ENCODE data around the gene DLGAP1. TPM values are rescaled to one million over a fixed set of nuclear protein-coding genes. Genes with fewer than 3 reads are reported as not detected.

Gene DLGAP1
- total and polyA plus RNA-seq, 2 of the 8 experiments (the other 6 are each of a cell fraction or from before 2014, with no cell fraction given), result 11.8 to 16.9 TPM

DNA sequence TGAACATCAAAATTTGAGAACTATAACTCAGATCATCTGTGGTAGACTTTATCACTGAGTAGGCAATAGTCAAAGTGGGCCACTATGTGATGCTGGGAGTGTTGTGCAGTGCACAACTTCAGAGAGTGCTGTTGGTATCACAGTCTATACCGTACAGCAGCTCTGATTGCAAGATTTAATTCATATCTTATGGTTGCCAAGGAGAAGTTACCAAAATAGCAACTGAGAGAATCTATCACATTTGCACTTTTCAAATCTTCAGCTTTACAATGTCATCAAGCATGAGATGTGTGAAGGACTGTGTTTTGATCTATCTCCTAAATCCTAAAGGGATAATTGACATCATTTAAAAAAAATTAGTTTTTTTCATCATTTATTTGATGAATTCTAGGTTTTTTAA lies 216.1 kb downstream of the DLGAP1 start:
- Histone ChIP-seq H3K4ac (replicated peaks; ENCODE audit: insufficient read length, low read depth, low read length) (no peak overlapping the region), H3K79me1 (ENCODE audit: low read depth, low read length) (no peaks in the 10 kb centered on the region), H4K5ac (ENCODE audit: insufficient read length, low read depth, low read length) (no peak overlapping the region), H4K8ac (ENCODE audit: extremely low read depth, insufficient read depth, low read length) (no peak overlapping the region), H2BK20ac (ENCODE audit: low read length) (no peak overlapping the region), H3K56ac (replicated peaks; ENCODE audit: insufficient read length, low read depth, low read length) (no peak overlapping the region), H3K18ac (ENCODE audit: extremely low read depth, low read length) (no peak overlapping the region), H3K36me3 (ENCODE audit: control insufficient read depth in 2 of 4, insufficient read depth in 4 of 4, low read length in 3 of 4) (no peaks in the 10 kb centered on the region), H3K27ac (ENCODE audit: low read depth, low read length) (no peak overlapping the region), H3K9ac (replicated peaks in 1 of 4; ENCODE audit: extremely low read depth in 1 of 4, low read depth in 3 of 4, low read length in 3 of 4) (no peak overlapping the region), H3K23me2 (ENCODE audit: low read depth, low read length) (no peaks in the 10 kb centered on the region), H3K4me3 (ENCODE audit: extremely low read depth in 1 of 4, insufficient read depth in 2 of 4, low read depth in 3 of 4, low read length in 4 of 4) (no peak overlapping the region), H3K79me2 (ENCODE audit: control insufficient read depth in 1 of 2, insufficient read depth in 2 of 2, low read length in 2 of 2) (no peaks in the 10 kb centered on the region), H2AK5ac (ENCODE audit: low read depth, low read length) (no peak overlapping the region), H3K4me1 (replicated peaks in 1 of 4; ENCODE audit: control insufficient read depth in 3 of 4, insufficient read depth in 4 of 4, low read length in 3 of 4) (peaks cover 4 to 20% (median 19%) of the 10 kb centered on the region in 4 experiments; a peak in 6 of 7 replicates), H2AFZ (ENCODE audit: low read length) (no peak overlapping the region), H4K91ac (replicated peaks; ENCODE audit: insufficient read length, low read length) (no peak overlapping the region), H4K20me1 (replicated peaks in 1 of 2; ENCODE audit: control insufficient read depth in 1 of 2, insufficient read depth in 2 of 2, low read length in 2 of 2) (peaks cover 8 to 10% of the 10 kb centered on the region in 2 experiments), H2BK12ac (ENCODE audit: low read depth, low read length) (no peak overlapping the region), H2BK5ac (ENCODE audit: low read depth, low read length) (no peak overlapping the region), H3K4me2 (ENCODE audit: insufficient read depth in 1 of 2, low read depth in 2 of 2, low read length in 2 of 2) (no peak overlapping the region), H3K14ac (ENCODE audit: insufficient read length) (no peak overlapping the region), H3K27me3 (replicated peaks in 1 of 4; ENCODE audit: control insufficient read depth in 3 of 4, extremely low read depth in 1 of 4, insufficient read depth in 3 of 4, low read length in 3 of 4) (peaks cover 14 to 35% (median 18%) of the 10 kb centered on the region in 4 experiments; a peak in 5 of 7 replicates), H2BK15ac (ENCODE audit: low read length) (no peak overlapping the region), H2BK120ac (replicated peaks; ENCODE audit: low read depth, low read length) (no peak overlapping the region), H3K23ac (ENCODE audit: insufficient read length) (no peak overlapping the region), H3K9me3 (ENCODE audit: insufficient read depth in 2 of 2, low read depth in 1 of 2, low read length in 1 of 2) (no peaks in the 10 kb centered on the region)
- WGBS, 2 experiments (ENCODE audit: extremely low coverage in 1 of 2, insufficient coverage in 1 of 2, insufficient read length in 1 of 2, insufficient replicate concordance in 2 of 2, low coverage in 1 of 2, low lambda C conversion rate in 2 of 2, missing lambda C conversion rate in 1 of 2), result 79% methylated on average over 1 of the region's 1 CpG; no CpG with 5 or more reads in 1 of the 2 experiments
- TF ChIP-seq RBBP5 (IDR thresholded peaks at IDR 0.05; ENCODE audit: borderline replicate concordance, low read depth, low read length), result no peak
- TF ChIP-seq MAFK (IDR thresholded peaks at IDR 0.05; ENCODE audit: low read depth, low read length), result no peak
- no peak for TF ChIP-seq ASH2L (IDR thresholded peaks at IDR 0.05; ENCODE audit: low read length)
- no peak for TF ChIP-seq YY1 (IDR thresholded peaks at IDR 0.05; ENCODE audit: low read depth, low read length)
- DNase-seq (ENCODE audit: low read depth in 1 of 2, low spot score in 2 of 2) (no peak), FAIRE-seq (no peak)
- POLR2A ChIA-PET (ENCODE audit: partially characterized antibody), result interaction anchor here (1.0 kb wide), 1 partner anchor 10 kb away, joined by 4 read pairs; no protein-coding TSS in a partner anchor
- CTCF ChIA-PET (ENCODE audit: partially characterized antibody), result interaction anchor here (0.6 to 1.4 kb wide), 4 partner anchors 11 to 835 kb away, joined by 3 to 4 read pairs (median 3); no protein-coding TSS in a partner anchor
